IMR-90 (cell line): ENCODE data around the gene POU4F2.

Experiments used
- CEBPB ChIP-seq: IDR thresholded peaks from 2 replicates; pipeline ENCODE4 v1.6.1; 2012; ENCODE audit warnings: low read depth, low read length, improper control_type of control experiment
- CTCF ChIP-seq: conservative IDR thresholded peaks from 2 replicates; pipeline ENCODE4 v1.5.1; 2012; ENCODE audit warnings: mild to moderate bottlenecking, low read depth, low read length, improper control_type of control experiment
- MAFK ChIP-seq: IDR thresholded peaks from 2 replicates; pipeline ENCODE4 v1.6.1; 2012; ENCODE audit warnings: low read depth, low read length, improper control_type of control experiment
- POLR2A ChIP-seq: IDR thresholded peaks from 2 replicates; pipeline ENCODE4 v1.6.1; 2012; ENCODE audit warnings: mild to moderate bottlenecking, low read depth, low read length

DNA sequence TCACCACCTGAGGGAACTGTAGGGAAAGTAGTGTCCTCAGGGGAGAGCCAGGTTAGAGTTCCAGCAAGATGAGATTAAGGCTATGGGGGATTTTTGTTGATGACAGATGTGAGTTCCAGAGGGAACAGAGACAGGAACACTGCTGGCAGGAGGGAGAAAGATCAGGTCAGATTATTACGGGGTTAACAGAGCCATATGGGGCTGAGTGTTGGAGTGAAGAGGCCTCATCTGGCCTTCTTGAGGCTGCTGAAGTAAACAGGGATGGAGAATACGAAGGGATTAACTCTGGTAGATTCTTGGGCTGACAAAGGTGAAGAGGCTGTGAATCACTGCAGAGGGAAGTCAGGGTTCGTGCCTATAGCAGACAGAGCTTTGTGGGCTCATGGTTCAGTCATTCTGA lies 47.9 kb upstream of the POU4F2 start:
- TF ChIP-seq POLR2A (no peak), CTCF (no peak), MAFK (no peak), CEBPB (no peak)
